22Rv1 (cell line): ENCODE measurements around the gene TTC21A.

Experiments used
- CTCF ChIP-seq: fragments of 450-650 bp; IDR thresholded peaks from 2 replicates; pipeline ENCODE4 v1.5.1; 2017; ENCODE audit warnings: mild to moderate bottlenecking
- ZFX ChIP-seq: fragments of 450-650 bp; IDR thresholded peaks from 2 replicates; pipeline ENCODE4 v1.6.1; 2017; ENCODE audit warnings: antibody characterized with exemption, borderline replicate concordance

GRCh38 chr3:39109086-39109485, 1.6 kb downstream of the TTC21A start:
- no peak for TF ChIP-seq CTCF
- no peak for TF ChIP-seq ZFX
